ENCODE measurements around the gene ACHE.
"Not testable (repeated sequence)": the region's sequence is repeated elsewhere in the genome, so short reads cannot be mapped to it uniquely, and the experiment has no call there.

ACHE gene

DNA sequence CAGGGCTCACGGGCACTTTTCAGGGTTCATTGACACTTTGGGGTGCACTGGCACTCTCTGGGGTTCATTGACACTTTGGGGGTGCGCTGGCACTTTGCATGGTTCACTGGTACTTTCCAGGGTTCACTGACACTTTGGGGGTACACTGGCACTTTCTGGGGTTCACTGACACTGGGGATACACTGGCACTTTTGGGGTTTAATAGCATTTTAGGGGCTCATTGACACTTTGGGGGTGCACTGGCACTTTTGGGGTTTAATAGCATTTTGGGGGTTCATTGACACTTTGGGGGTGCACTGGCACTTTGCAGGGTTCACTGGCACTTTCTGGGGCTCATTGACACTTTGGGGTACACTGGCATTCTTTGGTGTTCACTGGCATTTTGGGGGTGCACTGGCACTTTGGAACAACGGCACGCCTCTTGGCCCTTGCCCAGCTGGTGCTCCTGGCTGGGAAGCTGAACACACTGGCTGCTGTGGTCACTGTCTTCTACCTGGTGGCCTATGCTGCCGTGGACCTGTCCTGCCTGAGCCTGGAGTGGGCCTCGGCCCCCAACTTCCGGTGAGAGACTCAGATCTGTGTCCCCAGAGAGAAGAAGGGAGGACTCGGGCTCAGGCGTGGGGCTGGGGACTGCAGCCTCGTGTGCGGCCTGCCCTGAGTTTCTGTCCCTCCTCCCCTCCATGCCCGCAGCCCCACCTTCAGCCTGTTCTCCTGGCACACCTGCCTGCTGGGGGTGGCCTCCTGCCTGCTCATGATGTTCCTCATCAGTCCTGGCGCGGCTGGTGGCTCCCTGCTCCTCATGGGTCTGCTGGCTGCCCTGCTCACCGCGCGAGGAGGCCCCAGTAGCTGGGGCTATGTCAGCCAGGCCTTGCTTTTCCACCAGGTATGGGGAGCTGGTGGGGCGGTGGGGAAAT is 34.7 kb downstream of the ACHE start:
- no peak for DNase-seq

DNA sequence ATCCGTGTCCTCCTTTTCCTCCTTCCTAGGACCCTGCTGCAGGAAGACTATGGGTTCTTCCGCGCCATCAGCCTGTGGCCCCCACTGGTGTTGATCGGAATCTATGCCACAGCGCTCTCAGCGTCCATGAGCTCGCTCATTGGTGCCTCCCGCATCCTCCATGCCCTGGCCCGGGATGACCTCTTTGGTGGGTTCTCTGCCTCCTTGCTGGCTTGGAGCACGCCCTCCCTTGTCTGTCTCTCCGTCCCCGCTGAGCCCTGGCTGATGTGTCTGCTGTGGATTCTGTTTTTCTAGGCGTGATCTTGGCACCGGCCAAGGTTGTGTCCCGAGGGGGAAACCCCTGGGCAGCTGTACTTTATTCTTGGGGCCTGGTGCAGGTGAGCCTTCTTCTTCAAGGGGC is 35.8 kb downstream of the ACHE start:
- no peak for DNase-seq

GRCh38 chr7:100856871-100857282 is 38.8 kb downstream of the ACHE start:
- DNase-seq = no peak

- no peak for DNase-seq
Observed at GRCh38 chr7:100855515-100855914, 40.2 kb downstream of the ACHE start.

DNA sequence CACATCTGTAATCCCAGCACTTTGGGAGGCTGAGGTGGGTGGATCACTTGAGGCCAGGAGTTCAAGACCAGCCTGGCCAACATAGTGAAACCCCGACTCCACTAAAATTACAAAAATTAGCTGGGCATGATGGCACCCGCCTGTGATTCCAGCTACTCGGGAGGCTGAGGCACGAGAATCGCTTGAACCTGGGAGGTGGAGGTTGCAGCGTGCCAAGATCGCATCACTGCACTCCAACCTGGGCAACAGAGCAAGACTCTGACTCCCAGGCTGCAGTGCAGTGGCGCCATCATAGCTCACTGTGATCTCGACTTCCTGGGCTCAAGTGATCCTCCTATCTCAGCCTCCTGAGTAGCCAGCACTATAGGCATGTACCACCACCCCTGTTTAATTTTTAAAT is 40.8 kb downstream of the ACHE start:
- not testable (repeated sequence) for DNase-seq

DNA sequence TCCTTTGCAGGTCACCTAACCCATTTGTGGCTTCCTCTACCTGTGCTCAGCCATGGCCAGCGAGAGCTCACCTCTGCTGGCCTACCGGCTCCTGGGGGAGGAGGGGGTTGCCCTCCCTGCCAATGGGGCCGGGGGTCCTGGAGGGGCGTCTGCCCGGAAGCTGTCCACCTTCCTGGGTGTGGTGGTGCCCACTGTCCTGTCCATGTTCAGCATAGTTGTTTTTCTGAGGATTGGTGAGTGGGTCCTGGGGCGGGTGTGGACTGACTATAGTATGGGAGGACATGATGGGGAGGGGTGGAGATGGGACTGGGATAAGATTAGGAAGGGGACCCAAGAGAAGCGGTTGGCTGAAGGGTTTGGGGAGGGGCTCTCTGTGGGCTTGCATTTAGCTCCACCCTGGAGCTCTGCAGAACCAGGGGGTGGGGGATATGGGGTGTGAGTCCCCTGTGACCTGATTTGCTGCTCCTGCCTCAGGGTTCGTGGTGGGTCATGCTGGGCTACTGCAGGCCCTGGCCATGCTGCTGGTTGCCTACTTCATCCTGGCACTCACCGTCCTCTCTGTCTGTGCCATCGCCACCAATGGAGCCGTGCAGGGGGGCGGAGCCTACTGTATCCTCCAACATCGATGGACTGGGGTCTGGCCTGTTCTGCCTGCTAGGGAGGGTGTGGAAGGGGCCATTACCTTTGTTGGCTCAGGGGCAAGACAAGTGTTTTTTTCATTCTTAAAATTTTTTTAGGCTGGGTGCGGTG is 41.4 kb downstream of the ACHE start:
- no peak for DNase-seq

GRCh38 chr7:100852048-100852872 is 43.4 kb downstream of the ACHE start, which contains the start of gene SLC12A9:
Gene SLC12A9, plus strand, starts transcription at chr7:100852713. Its CDS starts 1,485 bp downstream, at chr7:100854198.
- DNase-seq = peak; percentile 79

DNA sequence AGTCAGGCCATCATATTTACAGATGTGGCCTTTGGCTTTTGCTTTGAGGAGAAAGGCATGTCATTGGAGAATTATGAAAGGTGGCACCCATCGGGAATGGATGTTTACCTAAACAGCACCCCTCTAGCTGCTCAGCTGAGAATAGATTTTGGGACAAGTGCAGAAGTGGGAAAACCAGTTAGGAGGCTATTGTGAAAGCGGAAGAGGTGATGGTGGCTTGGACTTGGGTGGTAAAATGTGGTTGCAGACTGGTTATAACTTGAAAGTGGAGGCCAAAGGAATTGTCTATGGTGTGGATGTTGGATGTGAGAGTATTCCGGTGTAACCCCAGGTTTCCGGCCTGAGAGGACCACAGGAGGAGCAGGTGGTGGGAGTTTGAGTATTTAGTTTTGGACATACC is 48.3 kb downstream of the ACHE start:
- no peak for DNase-seq

GRCh38 chr7:100840470-100841100 is 55.1 kb downstream of the ACHE start:
- no peak for DNase-seq
